Measurements from ENCODE around the gene TRMT11. TPM values are rescaled to one million over a fixed set of nuclear protein-coding genes. Genes with fewer than 3 reads are reported as not detected.

The TRMT11 gene
- total and polyA plus RNA-seq, 2 of the 13 experiments (the other 11 are each of a cell fraction or from before 2014, with no cell fraction given) = 42.2 to 81.9 TPM

DNA sequence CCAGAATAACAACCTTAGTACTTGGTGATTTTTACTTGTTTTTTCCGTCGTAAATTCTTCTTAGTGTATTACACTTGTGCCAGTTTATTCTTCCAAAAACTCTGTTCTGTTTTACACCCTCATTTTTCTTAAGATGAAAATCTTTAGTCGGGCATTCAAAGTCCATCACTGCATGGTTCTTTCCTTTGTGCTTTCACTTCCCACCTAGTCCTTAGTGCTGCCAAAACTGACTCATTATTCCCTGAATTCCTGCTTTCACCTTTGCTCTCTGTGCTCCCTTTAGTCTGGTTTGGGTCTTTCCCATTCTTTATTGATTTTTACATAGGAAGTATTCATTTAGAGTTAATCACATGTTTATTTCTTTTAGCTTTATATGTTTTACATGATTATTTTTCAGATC, 3.3 kb downstream of the TRMT11 start (continued):
- TF ChIP-seq, protein P1, sequence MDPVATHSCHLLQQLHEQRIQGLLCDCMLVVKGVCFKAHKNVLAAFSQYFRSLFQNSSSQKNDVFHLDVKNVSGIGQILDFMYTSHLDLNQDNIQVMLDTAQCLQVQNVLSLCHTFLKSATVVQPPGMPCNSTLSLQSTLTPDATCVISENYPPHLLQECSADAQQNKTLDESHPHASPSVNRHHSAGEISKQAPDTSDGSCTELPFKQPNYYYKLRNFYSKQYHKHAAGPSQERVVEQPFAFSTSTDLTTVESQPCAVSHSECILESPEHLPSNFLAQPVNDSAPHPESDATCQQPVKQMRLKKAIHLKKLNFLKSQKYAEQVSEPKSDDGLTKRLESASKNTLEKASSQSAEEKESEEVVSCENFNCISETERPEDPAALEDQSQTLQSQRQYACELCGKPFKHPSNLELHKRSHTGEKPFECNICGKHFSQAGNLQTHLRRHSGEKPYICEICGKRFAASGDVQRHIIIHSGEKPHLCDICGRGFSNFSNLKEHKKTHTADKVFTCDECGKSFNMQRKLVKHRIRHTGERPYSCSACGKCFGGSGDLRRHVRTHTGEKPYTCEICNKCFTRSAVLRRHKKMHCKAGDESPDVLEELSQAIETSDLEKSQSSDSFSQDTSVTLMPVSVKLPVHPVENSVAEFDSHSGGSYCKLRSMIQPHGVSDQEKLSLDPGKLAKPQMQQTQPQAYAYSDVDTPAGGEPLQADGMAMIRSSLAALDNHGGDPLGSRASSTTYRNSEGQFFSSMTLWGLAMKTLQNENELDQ (CRISPR knock-in tag; IDR thresholded peaks at IDR 0.05; ENCODE audit: borderline replicate concordance) = no peak
- TF ChIP-seq NR2F2 (IDR thresholded peaks at IDR 0.05; ENCODE audit: borderline replicate concordance, low read depth) = peak; percentile 48; the same call in 1 of the 2 replicates
- TF ChIP-seq, protein P2, sequence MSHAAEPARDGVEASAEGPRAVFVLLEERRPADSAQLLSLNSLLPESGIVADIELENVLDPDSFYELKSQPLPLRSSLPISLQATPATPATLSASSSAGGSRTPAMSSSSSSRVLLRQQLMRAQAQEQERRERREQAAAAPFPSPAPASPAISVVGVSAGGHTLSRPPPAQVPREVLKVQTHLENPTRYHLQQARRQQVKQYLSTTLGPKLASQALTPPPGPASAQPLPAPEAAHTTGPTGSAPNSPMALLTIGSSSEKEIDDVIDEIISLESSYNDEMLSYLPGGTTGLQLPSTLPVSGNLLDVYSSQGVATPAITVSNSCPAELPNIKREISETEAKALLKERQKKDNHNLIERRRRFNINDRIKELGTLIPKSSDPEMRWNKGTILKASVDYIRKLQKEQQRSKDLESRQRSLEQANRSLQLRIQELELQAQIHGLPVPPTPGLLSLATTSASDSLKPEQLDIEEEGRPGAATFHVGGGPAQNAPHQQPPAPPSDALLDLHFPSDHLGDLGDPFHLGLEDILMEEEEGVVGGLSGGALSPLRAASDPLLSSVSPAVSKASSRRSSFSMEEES (CRISPR knock-in tag; IDR thresholded peaks at IDR 0.05) = no peak
- TF ChIP-seq, protein P3, sequence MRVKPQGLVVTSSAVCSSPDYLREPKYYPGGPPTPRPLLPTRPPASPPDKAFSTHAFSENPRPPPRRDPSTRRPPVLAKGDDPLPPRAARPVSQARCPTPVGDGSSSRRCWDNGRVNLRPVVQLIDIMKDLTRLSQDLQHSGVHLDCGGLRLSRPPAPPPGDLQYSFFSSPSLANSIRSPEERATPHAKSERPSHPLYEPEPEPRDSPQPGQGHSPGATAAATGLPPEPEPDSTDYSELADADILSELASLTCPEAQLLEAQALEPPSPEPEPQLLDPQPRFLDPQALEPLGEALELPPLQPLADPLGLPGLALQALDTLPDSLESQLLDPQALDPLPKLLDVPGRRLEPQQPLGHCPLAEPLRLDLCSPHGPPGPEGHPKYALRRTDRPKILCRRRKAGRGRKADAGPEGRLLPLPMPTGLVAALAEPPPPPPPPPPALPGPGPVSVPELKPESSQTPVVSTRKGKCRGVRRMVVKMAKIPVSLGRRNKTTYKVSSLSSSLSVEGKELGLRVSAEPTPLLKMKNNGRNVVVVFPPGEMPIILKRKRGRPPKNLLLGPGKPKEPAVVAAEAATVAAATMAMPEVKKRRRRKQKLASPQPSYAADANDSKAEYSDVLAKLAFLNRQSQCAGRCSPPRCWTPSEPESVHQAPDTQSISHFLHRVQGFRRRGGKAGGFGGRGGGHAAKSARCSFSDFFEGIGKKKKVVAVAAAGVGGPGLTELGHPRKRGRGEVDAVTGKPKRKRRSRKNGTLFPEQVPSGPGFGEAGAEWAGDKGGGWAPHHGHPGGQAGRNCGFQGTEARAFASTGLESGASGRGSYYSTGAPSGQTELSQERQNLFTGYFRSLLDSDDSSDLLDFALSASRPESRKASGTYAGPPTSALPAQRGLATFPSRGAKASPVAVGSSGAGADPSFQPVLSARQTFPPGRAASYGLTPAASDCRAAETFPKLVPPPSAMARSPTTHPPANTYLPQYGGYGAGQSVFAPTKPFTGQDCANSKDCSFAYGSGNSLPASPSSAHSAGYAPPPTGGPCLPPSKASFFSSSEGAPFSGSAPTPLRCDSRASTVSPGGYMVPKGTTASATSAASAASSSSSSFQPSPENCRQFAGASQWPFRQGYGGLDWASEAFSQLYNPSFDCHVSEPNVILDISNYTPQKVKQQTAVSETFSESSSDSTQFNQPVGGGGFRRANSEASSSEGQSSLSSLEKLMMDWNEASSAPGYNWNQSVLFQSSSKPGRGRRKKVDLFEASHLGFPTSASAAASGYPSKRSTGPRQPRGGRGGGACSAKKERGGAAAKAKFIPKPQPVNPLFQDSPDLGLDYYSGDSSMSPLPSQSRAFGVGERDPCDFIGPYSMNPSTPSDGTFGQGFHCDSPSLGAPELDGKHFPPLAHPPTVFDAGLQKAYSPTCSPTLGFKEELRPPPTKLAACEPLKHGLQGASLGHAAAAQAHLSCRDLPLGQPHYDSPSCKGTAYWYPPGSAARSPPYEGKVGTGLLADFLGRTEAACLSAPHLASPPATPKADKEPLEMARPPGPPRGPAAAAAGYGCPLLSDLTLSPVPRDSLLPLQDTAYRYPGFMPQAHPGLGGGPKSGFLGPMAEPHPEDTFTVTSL (CRISPR knock-in tag; IDR thresholded peaks at IDR 0.05; ENCODE audit: borderline replicate concordance) = peak; percentile 74; the same call in 1 of the 2 replicates
- TF ChIP-seq, protein P4, sequence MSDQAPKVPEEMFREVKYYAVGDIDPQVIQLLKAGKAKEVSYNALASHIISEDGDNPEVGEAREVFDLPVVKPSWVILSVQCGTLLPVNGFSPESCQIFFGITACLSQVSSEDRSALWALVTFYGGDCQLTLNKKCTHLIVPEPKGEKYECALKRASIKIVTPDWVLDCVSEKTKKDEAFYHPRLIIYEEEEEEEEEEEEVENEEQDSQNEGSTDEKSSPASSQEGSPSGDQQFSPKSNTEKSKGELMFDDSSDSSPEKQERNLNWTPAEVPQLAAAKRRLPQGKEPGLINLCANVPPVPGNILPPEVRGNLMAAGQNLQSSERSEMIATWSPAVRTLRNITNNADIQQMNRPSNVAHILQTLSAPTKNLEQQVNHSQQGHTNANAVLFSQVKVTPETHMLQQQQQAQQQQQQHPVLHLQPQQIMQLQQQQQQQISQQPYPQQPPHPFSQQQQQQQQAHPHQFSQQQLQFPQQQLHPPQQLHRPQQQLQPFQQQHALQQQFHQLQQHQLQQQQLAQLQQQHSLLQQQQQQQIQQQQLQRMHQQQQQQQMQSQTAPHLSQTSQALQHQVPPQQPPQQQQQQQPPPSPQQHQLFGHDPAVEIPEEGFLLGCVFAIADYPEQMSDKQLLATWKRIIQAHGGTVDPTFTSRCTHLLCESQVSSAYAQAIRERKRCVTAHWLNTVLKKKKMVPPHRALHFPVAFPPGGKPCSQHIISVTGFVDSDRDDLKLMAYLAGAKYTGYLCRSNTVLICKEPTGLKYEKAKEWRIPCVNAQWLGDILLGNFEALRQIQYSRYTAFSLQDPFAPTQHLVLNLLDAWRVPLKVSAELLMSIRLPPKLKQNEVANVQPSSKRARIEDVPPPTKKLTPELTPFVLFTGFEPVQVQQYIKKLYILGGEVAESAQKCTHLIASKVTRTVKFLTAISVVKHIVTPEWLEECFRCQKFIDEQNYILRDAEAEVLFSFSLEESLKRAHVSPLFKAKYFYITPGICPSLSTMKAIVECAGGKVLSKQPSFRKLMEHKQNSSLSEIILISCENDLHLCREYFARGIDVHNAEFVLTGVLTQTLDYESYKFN (CRISPR knock-in tag; conservative IDR thresholded peaks at IDR 0.05) = peak; percentile 89
- no peak for TF ChIP-seq TP53 (CRISPR knock-in tag; conservative IDR thresholded peaks at IDR 0.05)
- no peak for TF ChIP-seq ZNF235 (CRISPR knock-in tag; IDR thresholded peaks at IDR 0.05; ENCODE audit: borderline replicate concordance)
- no peak for TF ChIP-seq TSC22D2 (CRISPR knock-in tag; IDR thresholded peaks at IDR 0.05; ENCODE audit: borderline replicate concordance)
- no peak for TF ChIP-seq ZNF317 (CRISPR knock-in tag; IDR thresholded peaks at IDR 0.05)
- TF ChIP-seq FOXA3 (CRISPR knock-in tag; IDR thresholded peaks at IDR 0.05) = peak; percentile 59
- no peak for TF ChIP-seq RXRA (CRISPR knock-in tag; IDR thresholded peaks at IDR 0.05)
- no peak for TF ChIP-seq RAD51 (IDR thresholded peaks at IDR 0.05; ENCODE audit: borderline replicate concordance)

Measured in HepG2 (cell line).